Measurements from ENCODE around the gene ADAMTS9.

- TF ChIP-seq POLR2A (IDR thresholded peaks at IDR 0.05) = no peak
- TF ChIP-seq, protein P1, sequence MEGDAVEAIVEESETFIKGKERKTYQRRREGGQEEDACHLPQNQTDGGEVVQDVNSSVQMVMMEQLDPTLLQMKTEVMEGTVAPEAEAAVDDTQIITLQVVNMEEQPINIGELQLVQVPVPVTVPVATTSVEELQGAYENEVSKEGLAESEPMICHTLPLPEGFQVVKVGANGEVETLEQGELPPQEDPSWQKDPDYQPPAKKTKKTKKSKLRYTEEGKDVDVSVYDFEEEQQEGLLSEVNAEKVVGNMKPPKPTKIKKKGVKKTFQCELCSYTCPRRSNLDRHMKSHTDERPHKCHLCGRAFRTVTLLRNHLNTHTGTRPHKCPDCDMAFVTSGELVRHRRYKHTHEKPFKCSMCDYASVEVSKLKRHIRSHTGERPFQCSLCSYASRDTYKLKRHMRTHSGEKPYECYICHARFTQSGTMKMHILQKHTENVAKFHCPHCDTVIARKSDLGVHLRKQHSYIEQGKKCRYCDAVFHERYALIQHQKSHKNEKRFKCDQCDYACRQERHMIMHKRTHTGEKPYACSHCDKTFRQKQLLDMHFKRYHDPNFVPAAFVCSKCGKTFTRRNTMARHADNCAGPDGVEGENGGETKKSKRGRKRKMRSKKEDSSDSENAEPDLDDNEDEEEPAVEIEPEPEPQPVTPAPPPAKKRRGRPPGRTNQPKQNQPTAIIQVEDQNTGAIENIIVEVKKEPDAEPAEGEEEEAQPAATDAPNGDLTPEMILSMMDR (IDR thresholded peaks at IDR 0.05) = no peak
These were observed 53.4 kb downstream of the ADAMTS9 start for GRCh38 chr3:64634417-64634816.
